K562 (cell line): ENCODE measurements around the gene COMMD10. TPM values are rescaled to one million over a fixed set of nuclear protein-coding genes. Genes with fewer than 3 reads are reported as not detected.

ENCODE experiments used
- ATAC-seq: fragments of 200-7000 bp; cut with Tn5 transposase; 3 replicates; pipeline ENCODE4 v1.9.1; 2020; ENCODE audit warnings: moderate library complexity
- BruUV-seq: library from RNA; stranded (reverse); fragments of 400-500 nt; replicated peaks from 2 replicates; lab custom pipeline; 2021; lab: Mats Ljungman, UMichigan
- CTCF ChIA-PET: fragments of 300-600 bp; formaldehyde crosslinking; extraction: SDS; loops from one replicate; lab custom pipeline; 2021; ENCODE audit warnings: low intra/inter-chr PET ratio; lab: Yijun Ruan, JAX
- POLR2A ChIA-PET: fragments of 300-600, 350-650 bp; sonication (Branson Sonifier 250); formaldehyde crosslinking; extraction: SDS; loops from one replicate; lab custom pipeline; 2021; ENCODE audit warnings: antibody characterized with exemption, inconsistent platforms; lab: Yijun Ruan, JAX
- DNase-seq, 4 experiments: peaks; one replicate each; pipeline versions ENCODE4 v3.0.0 to v3.0.0-alpha.2; 2011 to 2018; ENCODE audit warnings: low spot score in 3 of 4, mixed read lengths in 3 of 4; ENCODE audit errors: extremely low read depth in 1 of 4
- FAIRE-seq: peaks from 2 replicates; lab custom pipeline; 2011; peaks lifted over from hg19 to GRCh38; lab: Jason Lieb, UNC
- H2AFZ ChIP-seq: 2 replicates; pipeline ENCODE4 v1.6.0; 2011; ENCODE audit warnings: low read depth, low read length, control low read depth, inconsistent platforms
- H3K27ac ChIP-seq: fragments of 200-600 bp; 3 replicates; pipeline ENCODE4 v1.8.0; 2011; ENCODE audit warnings: low read depth, mild to moderate bottlenecking, control low read depth, inconsistent platforms, low read length, moderate library complexity, mixed read lengths; ENCODE audit errors: extremely low read depth
- H3K27me3 ChIP-seq, 2 experiments: fragments of 300-600 bp in 1 of 2; 2 replicates in 1 of 2; 3 replicates in 1 of 2; pipeline versions ENCODE4 v1.6.0 to v1.8.0; 2011; ENCODE audit warnings: inconsistent platforms in 2 of 2, low read length in 2 of 2, mild to moderate bottlenecking in 1 of 2, mixed read lengths in 1 of 2, moderate library complexity in 1 of 2; ENCODE audit not compliant: control insufficient read depth in 2 of 2, insufficient read depth in 2 of 2
- H3K36me3 ChIP-seq: fragments of 300-600 bp; 3 replicates; pipeline ENCODE4 v1.8.0; 2011; ENCODE audit warnings: mild to moderate bottlenecking, low read length, inconsistent platforms; ENCODE audit not compliant: control insufficient read depth, insufficient read depth
- H3K4me1 ChIP-seq, 2 experiments: fragments of 200-600 bp in 1 of 2; replicated peaks in 1 of 2; 2 replicates in 1 of 2; 3 replicates in 1 of 2; pipeline versions ENCODE4 v1.5.1 to v1.8.0; 2011; ENCODE audit warnings: inconsistent platforms in 2 of 2, low read length in 2 of 2, mild to moderate bottlenecking in 1 of 2, mixed read lengths in 1 of 2, moderate library complexity in 1 of 2; ENCODE audit not compliant: control insufficient read depth in 2 of 2, insufficient read depth in 2 of 2
- H3K4me2 ChIP-seq: 2 replicates; pipeline ENCODE4 v1.6.1; 2011; ENCODE audit warnings: low read length, control low read depth, inconsistent platforms, mixed read lengths; ENCODE audit not compliant: insufficient read depth
- H3K4me3 ChIP-seq: fragments of 200-600 bp; sonication (generic), shearing (Covaris generic); 2 replicates; pipeline ENCODE4 v1.5.1; 2016; ENCODE audit warnings: control low read depth, inconsistent platforms
- H3K79me2 ChIP-seq: fragments of 200-600 bp; 3 replicates; pipeline ENCODE4 v1.8.0; 2011; ENCODE audit warnings: low read length, inconsistent platforms; ENCODE audit not compliant: control insufficient read depth, insufficient read depth
- H3K9ac ChIP-seq, 2 experiments: 2 replicates each; pipeline versions ENCODE4 v1.6.0 to v1.6.1; 2011; ENCODE audit warnings: low read depth in 2 of 2, low read length in 2 of 2, control low read depth in 1 of 2, inconsistent platforms in 1 of 2, mild to moderate bottlenecking in 1 of 2, mixed read lengths in 1 of 2; ENCODE audit not compliant: insufficient read depth in 1 of 2
- H3K9me1 ChIP-seq: one replicate; pipeline ENCODE4 v1.6.0; 2011; ENCODE audit warnings: inconsistent platforms, mild to moderate bottlenecking, low read length, moderate library complexity; ENCODE audit not compliant: control insufficient read depth, insufficient read depth
- H3K9me3 ChIP-seq: replicated peaks from 2 replicates; pipeline ENCODE4 v1.5.1; 2011; ENCODE audit warnings: low read depth, low read length, inconsistent platforms; ENCODE audit not compliant: control insufficient read depth, insufficient read depth
- H4K20me1 ChIP-seq: replicated peaks from 2 replicates; pipeline ENCODE4 v1.6.1; 2011; ENCODE audit warnings: low read length, inconsistent platforms, mixed read lengths; ENCODE audit not compliant: control insufficient read depth, insufficient read depth
- ATF2 ChIP-seq: sonication (generic); formaldehyde crosslinking; IDR thresholded peaks from 2 replicates; pipeline ENCODE4 v1.8.1; 2022; ENCODE audit warnings: missing genetic modification reagents
- CREB3L1 ChIP-seq: fragments of 450-650 bp; IDR thresholded peaks from 2 replicates; pipeline ENCODE4 v1.6.1; 2014; ENCODE audit warnings: low read depth, mild to moderate bottlenecking, moderate library complexity, borderline replicate concordance
- ELK1 ChIP-seq: sonication (generic); formaldehyde crosslinking; IDR thresholded peaks from 2 replicates; pipeline ENCODE4 v1.8.1; 2022; ENCODE audit warnings: missing genetic modification reagents
- ILF3 ChIP-seq: fragments of 450-650 bp; IDR thresholded peaks from 2 replicates; pipeline ENCODE4 v1.6.1; 2018; ENCODE audit warnings: antibody characterized with exemption, mild to moderate bottlenecking, moderate library complexity, borderline replicate concordance
- MCM2 ChIP-seq: fragments of 450-650 bp; IDR thresholded peaks from 2 replicates; pipeline ENCODE4 v1.6.1; 2017; ENCODE audit warnings: low read depth, mild to moderate bottlenecking
- NCOA6 ChIP-seq: fragments of 450-650 bp; IDR thresholded peaks from 2 replicates; pipeline ENCODE4 v1.6.1; 2017; ENCODE audit warnings: mild to moderate bottlenecking
- PTTG1 ChIP-seq: fragments of 450-650 bp; IDR thresholded peaks from 2 replicates; pipeline ENCODE4 v1.6.1; 2016; ENCODE audit warnings: low read depth, mild to moderate bottlenecking, missing genetic modification characterization, missing compliant biosample characterization
- SRSF9 ChIP-seq: fragments of 200-400 bp; formaldehyde crosslinking; IDR thresholded peaks from 2 replicates; pipeline ENCODE4 v1.6.1; 2017; ENCODE audit warnings: low read depth, low read length, borderline replicate concordance
- TAL1 ChIP-seq: fragments of 450-650 bp; IDR thresholded peaks from 2 replicates; pipeline ENCODE4 v1.6.1; 2016; ENCODE audit warnings: mild to moderate bottlenecking
- TBL1XR1 ChIP-seq, 2 experiments: IDR thresholded peaks; 2 replicates each; pipeline ENCODE4 v1.6.1; 2012; ENCODE audit warnings: improper control_type of control experiment in 2 of 2, low read length in 2 of 2, mild to moderate bottlenecking in 1 of 2
- TEAD4 ChIP-seq, 2 experiments: sonication (generic) in 1 of 2; formaldehyde crosslinking in 1 of 2; IDR thresholded peaks; 2 replicates each; pipeline versions ENCODE4 v1.6.1 to v1.8.0; 2012 to 2022; ENCODE audit warnings: borderline replicate concordance in 1 of 2, inconsistent platforms in 1 of 2, low read length in 1 of 2, mild to moderate bottlenecking in 1 of 2, missing genetic modification reagents in 1 of 2
- ZNF175 ChIP-seq: fragments of 200-800 bp; sonication (Bioruptor generic); IDR thresholded peaks from 2 replicates; pipeline ENCODE4 v1.6.1; 2016; ENCODE audit warnings: low read depth, mild to moderate bottlenecking, missing genetic modification characterization, missing compliant biosample characterization
- ZNF79 ChIP-seq: fragments of 250-450 bp; sonication (Bioruptor Pico); IDR thresholded peaks from 2 replicates; pipeline ENCODE4 v1.4.0; 2020; ENCODE audit warnings: low read depth, mild to moderate bottlenecking, moderate library complexity
- WGBS: fragments of 100-300 bp; shearing (Covaris generic); methylation state at CpG from one replicate; pipeline ENCODE4 v1.1.6; 2016; ENCODE audit warnings: low coverage, mixed read lengths; ENCODE audit not compliant: insufficient coverage; ENCODE audit errors: missing lambda C conversion rate; 5-methylcytosine and 5-hydroxymethylcytosine counted together
- in situ Hi-C: fragments of 300-500 bp; cut with MboI; formaldehyde crosslinking; loops from 4 replicates; pipeline ENCODE4 v1.15.0; 2018; ENCODE audit warnings: inconsistent platforms, mixed read lengths
- intact Hi-C: fragments of 100-400 bp; cut with micrococcal nuclease; formaldehyde crosslinking; loops from 2 replicates; pipeline ENCODE4 v1.14.2; 2022
- polyA plus RNA-seq, 8 experiments: library from polyadenylated mRNA; depleted of rRNA in 4 of 8; stranded (reverse) in 5 of 8; unstranded in 3 of 8; fragments of >200 nt; fragmentation: Nextera tagmentation in 2 of 8; fragmentation: Illumina TruSeq in 1 of 8; extraction: Ambion mirVana in 2 of 8; extraction: Trizol in 1 of 8; gene quantifications; 2 replicates each; pipeline versions ENCODE4 v1.2.1 to v1.2.3, GENCODE V29; 2011 to 2014; ENCODE audit warnings: inconsistent platforms in 1 of 8, missing spikeins in 1 of 8
- total RNA-seq, 7 experiments: library from RNA; depleted of rRNA in 6 of 7; stranded (reverse); fragments of >200 nt in 6 of 7; fragmentation: Illumina TruSeq in 2 of 7; extraction: Trizol in 2 of 7; gene quantifications; 2 replicates each; pipeline versions ENCODE4 v1.2.1 to v1.2.3, GENCODE V29; 2011 to 2021; ENCODE audit warnings: low replicate concordance in 1 of 7

The COMMD10 gene
- total and polyA plus RNA-seq, 9 of the 15 experiments (the other 6 are each of a cell fraction or from before 2014, with no cell fraction given), result 17.9 to 101 (median 28.0) TPM

GRCh38 chr5:116135344-116135743 lies 50.5 kb downstream of the COMMD10 start:
- FAIRE-seq, result no peak
- ATAC-seq, result no peak
- TF ChIP-seq TEAD4 (IDR thresholded peaks at IDR 0.05; ENCODE audit: low read length) (no peak), TEAD4 (CRISPR knock-in tag; IDR thresholded peaks at IDR 0.05; ENCODE audit: borderline replicate concordance) (no peak), ILF3 (no peak), PTTG1 (tag) (no peak), TAL1 (no peak), ATF2 (CRISPR knock-in tag) (no peak), ELK1 (CRISPR knock-in tag) (no peak), CREB3L1 (no peak), ZNF79 (CRISPR knock-in tag) (no peak), NCOA6 (no peak), MCM2 (no peak), ZNF175 (CRISPR knock-in tag) (no peak), TBL1XR1 (IDR thresholded peaks at IDR 0.05; ENCODE audit: low read length in 2 of 2) (no peak), SRSF9 (no peak)

More at GRCh38 chr5:116135344-116135743, 50.5 kb downstream of the COMMD10 start:
- CTCF ChIA-PET, result no interaction called here
- intact Hi-C loops, result loop anchor here (5.0 to 10.0 kb wide), 3 partner anchors 292 to 419 kb away; no protein-coding TSS in a partner anchor
- Histone ChIP-seq H4K20me1 (no peaks in the 10 kb centered on the region), H3K4me3 (no peak overlapping the region), H3K9me3 (no peaks in the 10 kb centered on the region), H3K79me2 (no peaks in the 10 kb centered on the region), H3K9me1 (no peaks in the 10 kb centered on the region), H3K36me3 (no peaks in the 10 kb centered on the region), H2AFZ (no peak overlapping the region), H3K27me3 (no peaks in the 10 kb centered on the region), H3K4me2 (no peak overlapping the region), H3K27ac (no peak overlapping the region), H3K9ac (no peak overlapping the region), H3K4me1 (no peaks in the 10 kb centered on the region)
- POLR2A ChIA-PET, result no interaction called here
- WGBS, result 85% methylated on average over 5 of the region's 5 CpGs
- BruUV-seq, result no TSS peak
- in situ Hi-C loops, result loop anchor here (25.0 kb wide), 1 partner anchor 802 kb away; no protein-coding TSS in a partner anchor
- DNase-seq, result no peak
